Epithelial cell of proximal tubule (primary cell): ENCODE results near the gene FBXO48. TPM values are rescaled to one million over a fixed set of nuclear protein-coding genes. Genes with fewer than 3 reads are reported as not detected.
"Not testable (repeated sequence)": the region's sequence is repeated elsewhere in the genome, so short reads cannot be mapped to it uniquely, and the experiment has no call there.

ENCODE experiments used
- DNase-seq: peaks from one replicate; pipeline ENCODE4 v3.0.0-alpha.2; 2011; ENCODE audit warnings: low read depth
- H3K4me3 ChIP-seq: 2 replicates; pipeline ENCODE4 v1.5.1; 2011; ENCODE audit warnings: low read depth, mild to moderate bottlenecking, low read length
- CTCF ChIP-seq: conservative IDR thresholded peaks from 2 replicates; pipeline ENCODE4 v1.5.1; 2012; ENCODE audit warnings: low read depth, mild to moderate bottlenecking, low read length
- total RNA-seq: library from RNA; depleted of rRNA; stranded (reverse); fragments of >200 nt; gene quantifications from 2 replicates; pipeline ENCODE4 v1.2.3, GENCODE V29; 2015

The FBXO48 gene
- total RNA-seq, 1 donor from 2014 or later, result 1.5 TPM

- no peak for DNase-seq
- H3K4me3 ChIP-seq, result no peak overlapping the region
- no peak for TF ChIP-seq CTCF
These were observed 13.2 kb downstream of the FBXO48 start for GRCh38 chr2:68453761-68454360.

GRCh38 chr2:68452158-68452900, 14.8 kb downstream of the FBXO48 start:
- TF ChIP-seq CTCF, result no peak
- DNase-seq, result no peak
- H3K4me3 ChIP-seq, result no peak overlapping the region

GRCh38 chr2:68448671-68449653, 18.1 kb downstream of the FBXO48 start:
- no peak for DNase-seq
- no peak for TF ChIP-seq CTCF
- H3K4me3 ChIP-seq, result no peak overlapping the region

- H3K4me3 ChIP-seq, result no peak overlapping the region
- no peak for TF ChIP-seq CTCF
- DNase-seq, result no peak
These were observed 20.0 kb downstream of the FBXO48 start for GRCh38 chr2:68447118-68447517.

- not testable (repeated sequence) for H3K4me3 ChIP-seq, DNase-seq
These were observed 20.7 kb downstream of the FBXO48 start for GRCh38 chr2:68446425-68446824.

- no peak for TF ChIP-seq CTCF
- no peak overlapping the region for H3K4me3 ChIP-seq
- no peak for DNase-seq
These were observed 25.1 kb downstream of the FBXO48 start for GRCh38 chr2:68441994-68442322.
